Immature natural killer cell (primary cell): Measurements from ENCODE around the gene MSH5. TPM values are rescaled to one million over a fixed set of nuclear protein-coding genes. Genes with fewer than 3 reads are reported as not detected.

Experiments used
- DNase-seq, 3 donors: peaks; one replicate each; pipeline ENCODE4 v3.0.0; 2022; ENCODE audit warnings: mixed read lengths in 1 of 3
- H3K27ac Mint-ChIP-seq, 6 donors: one replicate each; pipeline ENCODE4 v1.8.0; 2020; ENCODE audit warnings: mixed read lengths in 6 of 6, mild to moderate bottlenecking in 5 of 6, inconsistent platforms in 4 of 6, moderate library complexity in 3 of 6
- H3K27me3 Mint-ChIP-seq, 3 donors: one replicate each; pipeline ENCODE4 v1.8.0; 2020 to 2021; ENCODE audit warnings: low read depth in 3 of 3, mild to moderate bottlenecking in 3 of 3, mixed read lengths in 3 of 3, moderate library complexity in 3 of 3, inconsistent platforms in 1 of 3
- H3K36me3 Mint-ChIP-seq, 3 donors: one replicate each; pipeline ENCODE4 v1.8.0; 2020; ENCODE audit warnings: mixed read lengths in 3 of 3, inconsistent platforms in 2 of 3, mild to moderate bottlenecking in 2 of 3
- H3K4me1 Mint-ChIP-seq, 2 donors: one replicate each; pipeline ENCODE4 v1.8.0; 2020; ENCODE audit warnings: inconsistent platforms in 2 of 2, mild to moderate bottlenecking in 2 of 2, mixed read lengths in 2 of 2, moderate library complexity in 1 of 2
- H3K4me3 Mint-ChIP-seq, 5 donors: one replicate each; pipeline ENCODE4 v1.8.0; 2020; ENCODE audit warnings: mild to moderate bottlenecking in 5 of 5, mixed read lengths in 5 of 5, inconsistent platforms in 3 of 5, moderate library complexity in 3 of 5
- H3K9me3 Mint-ChIP-seq, 6 donors: one replicate each; pipeline ENCODE4 v1.8.0; 2020; ENCODE audit warnings: mild to moderate bottlenecking in 6 of 6, mixed read lengths in 6 of 6, inconsistent platforms in 4 of 6, moderate library complexity in 3 of 6
- polyA plus RNA-seq, 3 donors: library from polyadenylated mRNA; unstranded; fragments of 300-500 nt; fragmentation: Illumina TruSeq; gene quantifications; one replicate each; pipeline ENCODE4 v1.2.3, GENCODE V29; 2021

MSH5 gene
- polyA plus RNA-seq, 3 donors from 2014 or later = 2.1 to 2.5 TPM; not detected in 1

DNA sequence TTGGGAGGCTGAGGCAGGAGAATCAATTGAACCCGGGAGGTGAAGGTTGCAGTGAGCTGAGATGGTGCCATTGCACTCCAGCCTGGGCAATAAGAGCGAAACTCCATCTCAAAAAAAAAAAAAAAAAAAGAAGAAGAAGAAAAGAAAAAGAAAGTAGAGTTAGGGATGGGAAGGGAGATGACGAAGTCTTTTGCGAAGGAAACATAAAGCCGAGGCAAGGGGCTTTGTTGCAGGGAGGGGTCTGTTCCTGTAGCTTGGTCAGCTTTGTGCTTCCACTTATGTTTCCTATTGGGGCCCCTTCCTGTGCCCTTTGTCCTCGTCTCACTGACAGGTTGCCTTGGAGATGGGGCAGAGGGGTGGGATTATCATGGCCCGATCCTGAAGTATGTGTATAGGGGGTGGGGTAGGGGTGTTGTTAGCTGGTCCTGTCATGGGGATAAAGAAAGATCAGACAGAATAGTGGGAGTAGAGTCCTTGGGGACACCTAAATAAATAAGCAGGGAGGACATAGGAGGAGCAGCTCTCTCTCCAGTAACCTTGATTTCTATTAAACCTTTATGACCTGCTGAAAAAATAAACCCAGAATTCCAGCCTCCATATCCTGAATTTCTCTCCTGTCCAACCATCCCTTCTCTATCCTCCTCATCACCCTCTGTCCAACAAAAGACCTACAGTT, 2.4 kb upstream of the MSH5 start:
- Mint-ChIP-seq H3K36me3 (peaks cover 4 to 15% (median 5%) of the 10 kb centered on the region in 3 donors), H3K4me1 (peaks cover 71 to 76% of the 10 kb centered on the region in 2 donors), H3K27ac (peak overlapping the region; percentile 94 to 99 (median 97)), H3K9me3 (no peaks in the 10 kb centered on the region), H3K27me3 (peaks cover 8 to 28% (median 18%) of the 10 kb centered on the region in 3 donors), H3K4me3 (peak overlapping the region; percentile 88 to 98 (median 96))
- DNase-seq = no peak

DNA sequence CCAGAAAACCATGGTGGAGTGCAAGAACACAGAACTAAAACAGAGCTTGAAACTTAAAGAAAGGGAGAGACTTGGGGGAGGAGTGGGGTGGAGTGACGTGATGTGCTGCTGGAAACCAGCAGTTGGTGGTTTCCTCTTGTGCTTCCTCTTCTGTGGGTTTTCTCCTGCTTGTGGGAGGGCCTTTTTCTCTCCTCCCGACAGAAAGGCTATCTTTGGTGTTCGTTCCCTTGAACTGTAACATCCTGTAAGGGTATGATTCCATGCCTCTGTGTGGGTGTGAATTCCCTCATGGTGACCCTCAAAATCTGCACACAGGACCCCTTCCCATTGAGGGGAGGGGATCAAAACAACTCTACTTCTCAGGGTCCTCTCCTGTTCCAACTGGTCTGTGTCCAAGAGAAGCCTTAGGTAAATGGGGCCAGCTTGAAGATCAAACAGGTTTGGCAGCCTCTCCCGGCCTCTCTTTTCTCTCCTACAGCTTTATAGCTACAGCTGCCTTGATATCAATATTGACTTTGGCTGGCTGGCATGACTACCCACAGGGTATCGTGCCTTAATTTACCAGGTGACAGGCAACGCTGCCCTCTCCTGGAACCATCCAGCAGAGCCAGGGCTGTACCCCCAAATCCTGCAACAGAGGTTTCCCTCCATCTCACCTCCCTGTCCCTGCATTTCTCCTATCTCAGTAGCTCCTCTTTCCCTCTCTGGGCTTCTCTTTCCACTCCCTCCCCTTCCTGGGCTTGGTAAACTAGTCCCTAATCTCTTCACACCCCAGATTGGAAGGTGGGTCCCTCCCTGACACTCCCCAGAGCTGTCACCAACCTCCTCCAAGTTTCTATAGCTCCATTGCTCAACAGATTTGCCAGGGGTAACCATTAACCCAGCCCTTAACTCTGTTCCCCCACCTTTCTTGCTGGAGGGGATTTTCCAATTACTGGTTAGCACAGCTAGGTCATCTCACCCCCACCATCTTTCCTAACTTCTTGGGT, 1.5 kb upstream of the MSH5 start:
- Mint-ChIP-seq H3K4me1 (peaks cover 67 to 72% of the 10 kb centered on the region in 2 donors), H3K4me3 (peak overlapping the region; percentile 88 to 98 (median 96)), H3K27ac (peak overlapping the region; percentile 94 to 99 (median 97)), H3K27me3 (peaks cover 8 to 28% (median 18%) of the 10 kb centered on the region in 3 donors), H3K9me3 (no peaks in the 10 kb centered on the region), H3K36me3 (peaks cover 1 to 12% (median 5%) of the 10 kb centered on the region in 3 donors)
- peak; percentile 80 for DNase-seq

DNA sequence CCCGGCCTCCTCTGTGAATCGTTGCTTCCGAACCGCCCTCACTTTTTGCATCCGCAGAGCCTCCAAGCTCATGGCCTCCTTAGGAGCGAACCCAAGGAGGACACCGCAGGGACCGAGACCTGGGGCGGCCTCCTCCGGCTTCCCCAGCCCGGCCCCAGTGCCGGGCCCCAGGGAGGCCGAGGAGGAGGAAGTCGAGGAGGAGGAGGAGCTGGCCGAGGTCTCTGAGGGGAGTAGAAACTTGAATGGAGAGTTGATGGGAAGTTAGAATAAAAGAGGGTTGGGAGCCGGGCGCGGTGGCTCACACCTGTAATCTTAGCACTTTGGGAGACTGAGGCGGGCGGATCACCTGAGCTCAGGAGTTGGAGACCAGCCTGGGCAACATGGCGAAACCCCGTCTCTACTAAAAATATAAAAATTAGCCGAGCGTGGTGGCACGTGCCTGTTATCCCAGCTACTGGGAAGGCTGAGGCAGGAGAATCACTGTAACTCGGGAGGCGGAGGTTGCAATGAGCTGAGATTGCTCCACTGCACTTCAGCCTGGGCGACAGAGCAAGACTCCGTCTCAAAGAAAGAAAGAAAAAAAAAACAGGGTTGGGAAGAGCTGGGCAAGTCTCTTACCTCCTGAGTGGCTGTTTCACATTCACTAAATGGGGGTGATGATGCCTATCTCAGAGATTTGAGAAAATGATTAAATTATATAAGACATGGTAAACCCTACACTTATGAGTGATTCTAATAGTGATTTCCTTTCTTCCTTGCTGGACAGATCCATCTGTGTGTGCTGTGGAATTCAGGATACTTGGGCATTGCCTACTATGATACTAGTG, 805 bp downstream of the MSH5 start:
- peak overlapping the region; percentile 88 to 98 (median 97) for H3K4me3 Mint-ChIP-seq
- H3K4me1 Mint-ChIP-seq = peaks cover 52 to 56% of the 10 kb centered on the region in 2 donors
- peak overlapping the region; percentile 94 to 99 (median 97) for H3K27ac Mint-ChIP-seq
- H3K27me3 Mint-ChIP-seq = peaks cover 8 to 21% (median 15%) of the 10 kb centered on the region in 3 donors
- H3K36me3 Mint-ChIP-seq = peaks cover 2 to 8% (median 4%) of the 10 kb centered on the region in 3 donors
- H3K9me3 Mint-ChIP-seq = no peaks in the 10 kb centered on the region
- no peak for DNase-seq

DNA sequence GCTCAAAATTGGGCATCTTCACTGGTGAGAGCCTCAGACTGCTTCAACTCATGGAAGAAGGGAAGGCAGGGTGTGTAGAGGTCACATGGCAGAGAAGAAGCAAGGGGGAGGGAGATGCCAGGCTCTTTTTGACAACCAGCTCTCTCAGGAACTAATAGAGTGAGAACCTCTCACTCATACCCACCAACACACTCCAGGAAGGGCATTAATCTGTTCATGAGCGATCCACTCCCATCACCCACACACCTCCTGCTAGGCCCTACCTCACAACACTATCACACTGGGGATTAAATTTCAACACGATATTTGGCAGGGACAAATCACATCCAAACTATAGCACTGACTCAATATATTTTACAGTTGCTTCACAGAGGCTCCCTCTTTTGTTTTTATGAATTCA, 2.0 kb downstream of the MSH5 start:
- Mint-ChIP-seq H3K27ac (peak overlapping the region in 3 of 6 donors; percentile 14 to 69 (median 48)), H3K4me1 (peaks cover 43 to 45% of the 10 kb centered on the region in 2 donors), H3K4me3 (peak overlapping the region; percentile 10 to 96 (median 50)), H3K27me3 (peaks cover 7 to 15% (median 8%) of the 10 kb centered on the region in 3 donors), H3K9me3 (no peaks in the 10 kb centered on the region), H3K36me3 (peaks cover 0 to 8% (median 4%) of the 10 kb centered on the region in 3 donors)
- DNase-seq = no peak

DNA sequence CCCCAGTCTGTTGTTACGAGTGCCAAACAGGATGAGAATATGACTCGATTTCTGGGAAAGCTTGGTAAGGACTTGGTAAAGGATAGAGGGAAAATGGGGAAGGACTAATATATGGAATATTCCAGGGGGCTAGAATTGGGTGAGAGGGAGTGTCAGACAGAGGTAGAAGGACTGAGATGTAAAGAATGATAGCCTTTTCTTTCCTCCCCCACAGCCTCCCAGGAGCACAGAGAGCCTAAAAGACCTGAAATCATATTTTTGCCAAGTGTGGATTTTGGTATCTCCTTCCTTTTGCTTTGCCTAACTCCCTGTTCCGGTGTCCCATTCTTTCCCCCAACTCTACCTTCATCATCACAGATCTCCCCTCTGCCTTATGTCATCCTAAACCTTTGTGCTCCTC, 3.1 kb downstream of the MSH5 start:
- no peak for DNase-seq
- Mint-ChIP-seq H3K4me1 (peaks cover 32 to 34% of the 10 kb centered on the region in 2 donors), H3K9me3 (no peaks in the 10 kb centered on the region), H3K4me3 (no peak overlapping the region), H3K36me3 (peaks cover 5 to 11% (median 10%) of the 10 kb centered on the region in 3 donors), H3K27ac (no peak overlapping the region), H3K27me3 (peaks cover 8 to 11% (median 9%) of the 10 kb centered on the region in 3 donors)

DNA sequence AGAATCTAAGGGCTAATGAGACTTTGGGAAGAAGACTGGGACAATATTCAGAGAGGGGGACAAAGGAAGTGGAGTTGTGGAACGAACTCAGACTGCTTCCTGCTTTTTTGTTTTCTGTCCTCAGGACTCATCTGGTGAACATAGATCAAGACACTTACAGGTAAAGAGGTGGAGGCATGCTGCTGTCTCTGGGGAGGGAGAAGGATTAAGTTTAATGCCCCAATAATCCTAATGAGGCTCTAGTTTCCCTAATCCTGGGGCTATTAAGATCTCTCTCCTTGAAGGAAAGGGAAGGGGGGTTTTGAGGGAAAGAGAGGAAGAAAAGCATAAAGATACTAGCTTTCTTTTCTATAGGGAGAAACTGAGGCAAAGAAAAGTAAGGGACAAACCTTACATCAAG, 4.6 kb downstream of the MSH5 start:
- H3K4me1 Mint-ChIP-seq = peaks cover 17 to 19% of the 10 kb centered on the region in 2 donors
- peaks cover 5 to 11% (median 10%) of the 10 kb centered on the region in 3 donors for H3K36me3 Mint-ChIP-seq
- DNase-seq = no peak
- no peak overlapping the region for H3K4me3 Mint-ChIP-seq
- H3K27me3 Mint-ChIP-seq = peaks cover 5 to 9% (median 8%) of the 10 kb centered on the region in 3 donors
- H3K9me3 Mint-ChIP-seq = no peaks in the 10 kb centered on the region
- H3K27ac Mint-ChIP-seq = peak overlapping the region in 1 of 6 donors; percentile 46

DNA sequence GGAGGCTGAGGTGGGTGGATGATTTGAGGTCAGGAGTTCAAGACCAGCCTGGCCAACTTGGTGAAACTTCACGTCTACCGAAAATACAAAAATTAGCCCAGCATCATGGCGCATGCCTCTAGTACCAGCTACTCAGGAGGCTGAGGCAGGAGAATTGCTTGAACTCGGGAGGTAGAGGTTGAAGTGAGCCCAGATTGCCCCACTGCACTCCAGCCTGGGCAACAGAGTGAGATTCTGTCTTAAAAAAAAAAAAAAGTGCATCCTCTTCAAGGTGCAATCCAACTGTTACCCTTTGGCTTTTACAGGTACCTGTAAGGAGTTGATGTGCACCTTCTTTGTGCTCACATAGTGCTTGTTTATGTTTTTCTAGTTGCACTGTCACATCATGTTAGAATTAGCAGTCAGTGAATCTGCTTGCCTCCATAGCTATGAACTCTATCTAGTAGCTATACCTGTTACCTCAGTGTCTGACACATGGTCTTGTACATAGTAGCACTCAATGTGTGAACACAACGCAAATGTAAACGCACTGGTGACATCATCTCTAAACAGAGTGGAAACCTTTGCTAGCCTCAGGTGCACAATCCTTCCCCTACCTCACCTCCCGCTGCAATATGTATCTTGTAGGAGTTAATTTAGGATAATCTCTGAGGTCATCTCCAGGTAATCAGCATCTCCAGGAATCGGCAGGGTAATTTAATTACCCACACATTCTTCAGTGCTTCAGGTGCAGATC, 9.7 kb downstream of the MSH5 start:
- Mint-ChIP-seq H3K36me3 (peaks cover 5 to 11% (median 9%) of the 10 kb centered on the region in 3 donors), H3K27ac (no peak overlapping the region), H3K27me3 (peaks cover 0 to 2% (median 1%) of the 10 kb centered on the region in 3 donors), H3K9me3 (no peaks in the 10 kb centered on the region), H3K4me1 (no peaks in the 10 kb centered on the region), H3K4me3 (no peak overlapping the region)
- no peak for DNase-seq

DNA sequence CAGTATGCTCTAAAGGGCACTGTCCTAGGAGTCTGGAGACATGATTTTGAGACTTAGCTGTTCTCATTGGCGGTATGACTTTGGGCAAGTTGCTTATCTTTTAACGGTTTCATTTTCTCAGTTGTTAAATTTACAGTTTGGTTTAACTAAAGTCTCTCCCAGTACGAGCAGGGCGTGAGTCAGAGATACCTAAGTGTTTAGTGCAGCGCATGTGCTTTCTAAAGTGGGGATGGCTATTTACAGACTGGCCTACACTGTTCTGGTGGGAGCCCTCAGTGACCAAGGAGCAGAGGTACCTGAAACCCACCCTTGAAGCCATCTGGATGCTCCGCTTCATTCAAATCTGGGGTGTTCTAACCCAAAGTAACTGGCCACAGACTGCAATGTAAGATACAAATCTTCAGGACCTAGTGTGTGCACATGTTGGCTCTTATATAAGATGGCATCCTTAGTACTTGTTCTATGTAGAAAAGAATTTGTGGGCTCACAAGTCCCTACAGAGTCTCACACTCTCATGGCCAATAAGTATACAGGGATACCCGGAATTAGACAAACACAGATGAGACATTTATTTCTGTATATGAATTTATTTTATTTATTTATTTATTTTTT, 10.7 kb downstream of the MSH5 start:
- Mint-ChIP-seq H3K27ac (no peak overlapping the region), H3K4me1 (no peaks in the 10 kb centered on the region), H3K4me3 (no peak overlapping the region), H3K9me3 (no peaks in the 10 kb centered on the region), H3K27me3 (peaks cover 0 to 2% (median 1%) of the 10 kb centered on the region in 3 donors), H3K36me3 (peaks cover 5 to 9% (median 5%) of the 10 kb centered on the region in 3 donors)
- DNase-seq = no peak

DNA sequence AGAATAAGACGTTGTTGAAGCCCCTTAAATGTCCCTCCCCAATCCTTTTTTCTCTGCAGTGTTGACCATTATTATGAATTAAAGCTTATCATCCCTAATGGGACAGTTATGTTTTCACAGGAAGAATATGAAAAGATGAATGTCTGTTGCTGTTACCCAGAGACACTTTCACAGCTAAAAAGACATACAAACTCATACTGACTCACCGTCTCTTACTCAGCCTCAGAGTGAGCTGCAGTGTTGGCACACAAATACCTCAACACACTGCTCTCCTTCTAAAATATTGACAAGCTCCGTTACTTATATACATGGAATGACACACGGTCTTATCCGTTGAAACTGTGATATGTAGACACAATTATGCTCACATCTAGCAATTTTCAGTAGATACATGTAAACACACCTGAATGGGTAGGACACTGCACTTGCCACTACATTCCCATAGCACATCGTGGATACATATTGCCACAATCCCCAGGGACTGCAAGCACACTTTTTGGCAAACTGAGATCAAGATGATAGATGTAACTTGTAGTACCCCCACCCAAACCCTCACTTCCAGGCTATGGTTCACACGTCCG, 13.0 kb downstream of the MSH5 start:
- no peak overlapping the region for H3K4me3 Mint-ChIP-seq
- H3K27me3 Mint-ChIP-seq = peaks cover 0 to 2% (median 0%) of the 10 kb centered on the region in 3 donors
- H3K36me3 Mint-ChIP-seq = peaks cover 0 to 3% (median 0%) of the 10 kb centered on the region in 3 donors
- H3K4me1 Mint-ChIP-seq = no peaks in the 10 kb centered on the region
- peak overlapping the region in 1 of 6 donors; percentile 1 for H3K27ac Mint-ChIP-seq
- H3K9me3 Mint-ChIP-seq = no peaks in the 10 kb centered on the region
- no peak for DNase-seq

DNA sequence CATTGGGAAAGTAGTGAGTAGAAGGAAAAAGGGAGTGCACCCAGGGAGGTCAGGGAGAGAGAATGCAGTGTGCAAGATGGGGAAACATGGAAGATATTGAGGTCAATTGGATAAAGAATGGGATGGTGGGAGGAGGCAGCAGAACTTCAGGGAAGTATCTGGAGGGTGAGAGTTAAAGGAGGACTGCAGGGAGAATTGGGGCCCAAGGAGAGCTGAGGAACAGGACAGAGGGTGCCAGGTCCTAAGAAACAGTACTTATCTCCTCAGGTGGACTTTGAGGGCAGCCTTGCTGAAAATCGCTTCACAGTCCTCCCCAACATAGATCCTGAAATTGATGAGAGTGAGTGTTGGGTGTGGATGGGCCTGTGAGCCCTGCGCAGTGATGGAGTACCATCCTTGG, 18.5 kb downstream of the MSH5 start:
- Mint-ChIP-seq H3K27ac (no peak overlapping the region), H3K27me3 (peaks cover 0 to 5% (median 0%) of the 10 kb centered on the region in 3 donors)

DNA sequence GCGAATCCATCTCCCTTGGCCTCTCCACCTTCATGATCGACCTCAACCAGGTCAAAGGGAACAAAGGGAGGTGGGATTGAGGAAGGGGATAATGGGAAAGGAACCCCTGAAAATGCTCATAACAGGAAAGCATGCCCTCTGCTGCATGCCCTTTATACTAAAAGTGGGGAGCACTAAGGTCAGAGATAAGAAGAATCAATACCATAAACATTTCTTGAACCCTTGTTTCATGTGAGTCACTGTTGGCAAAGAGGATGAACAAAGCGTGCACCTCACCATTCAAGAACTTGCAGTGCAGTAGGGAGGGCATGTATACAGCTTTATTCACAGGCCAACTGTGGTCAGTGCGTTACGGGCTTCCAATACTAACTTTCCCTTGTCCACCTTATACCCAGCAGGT, 21.0 kb downstream of the MSH5 start:
- H3K4me1 Mint-ChIP-seq = no peaks in the 10 kb centered on the region
- DNase-seq = no peak
- no peak overlapping the region for H3K4me3 Mint-ChIP-seq
- no peak overlapping the region for H3K27ac Mint-ChIP-seq
- no peaks in the 10 kb centered on the region for H3K9me3 Mint-ChIP-seq
- peaks cover 12 to 30% (median 16%) of the 10 kb centered on the region in 3 donors for H3K36me3 Mint-ChIP-seq
- peaks cover 0 to 2% (median 0%) of the 10 kb centered on the region in 3 donors for H3K27me3 Mint-ChIP-seq

More for the DNA sequence above, 18.5 kb downstream of the MSH5 start:
- no peak for DNase-seq
- Mint-ChIP-seq H3K4me1 (no peaks in the 10 kb centered on the region), H3K9me3 (no peaks in the 10 kb centered on the region), H3K36me3 (peaks cover 12 to 30% (median 16%) of the 10 kb centered on the region in 3 donors), H3K4me3 (no peak overlapping the region)

DNA sequence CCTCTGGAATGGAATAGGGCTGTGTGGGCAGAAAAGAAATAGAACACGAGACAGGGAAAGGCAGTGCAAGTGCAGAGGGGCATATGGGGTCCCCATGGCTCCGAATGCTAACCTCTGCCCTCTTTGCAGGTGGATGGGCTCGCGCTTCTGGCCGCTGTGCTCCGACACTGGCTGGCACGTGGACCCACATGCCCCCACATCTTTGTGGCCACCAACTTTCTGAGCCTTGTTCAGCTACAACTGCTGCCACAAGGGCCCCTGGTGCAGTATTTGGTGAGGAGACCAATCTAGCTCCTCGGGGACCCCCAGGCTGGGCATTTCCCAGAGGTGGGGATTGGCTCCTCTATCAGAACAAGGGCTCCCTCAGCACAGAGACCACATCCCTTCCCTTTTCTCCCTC, 21.5 kb downstream of the MSH5 start:
- H3K27ac Mint-ChIP-seq = no peak overlapping the region
- H3K4me3 Mint-ChIP-seq = no peak overlapping the region

More for the DNA sequence above, 21.5 kb downstream of the MSH5 start:
- peaks cover 0 to 2% (median 0%) of the 10 kb centered on the region in 3 donors for H3K27me3 Mint-ChIP-seq
- no peaks in the 10 kb centered on the region for H3K4me1 Mint-ChIP-seq
- no peak for DNase-seq
- peaks cover 12 to 30% (median 16%) of the 10 kb centered on the region in 3 donors for H3K36me3 Mint-ChIP-seq
- H3K9me3 Mint-ChIP-seq = no peaks in the 10 kb centered on the region
